ENCODE data around the gene ZC3H7B.
"Not testable (repeated sequence)": the region's sequence is repeated elsewhere in the genome, so short reads cannot be mapped to it uniquely, and the experiment has no call there.

Gene ZC3H7B

GRCh38 chr22:41301085-41302020 is at the start of gene ZC3H7B:
ZC3H7B (plus strand) TSS chr22:41301525; CDS start chr22:41320661, 19,136 bp downstream.
- no peak for DNase-seq (ENCODE audit: low read depth, low spot score)

- no peak for DNase-seq (ENCODE audit: low read depth, low spot score)
These were observed 49.0 kb upstream of the ZC3H7B start for GRCh38 chr22:41252365-41252764.

- DNase-seq (ENCODE audit: low read depth, low spot score): no peak
These were observed 47.1 kb upstream of the ZC3H7B start for GRCh38 chr22:41254230-41254629.

GRCh38 chr22:41256254-41257253 is 44.8 kb upstream of the ZC3H7B start:
- DNase-seq (ENCODE audit: low read depth, low spot score): peak; percentile 61

GRCh38 chr22:41257696-41258095 is 43.6 kb upstream of the ZC3H7B start:
- no peak for DNase-seq (ENCODE audit: low read depth, low spot score)

- not testable (repeated sequence) for DNase-seq (ENCODE audit: low read depth, low spot score)
These were observed 41.6 kb upstream of the ZC3H7B start for GRCh38 chr22:41259756-41260155.

- no peak for DNase-seq (ENCODE audit: low read depth, low spot score)
These were observed 40.5 kb upstream of the ZC3H7B start for GRCh38 chr22:41260871-41261270.

GRCh38 chr22:41261541-41262249 is 39.6 kb upstream of the ZC3H7B start:
- DNase-seq (ENCODE audit: low read depth, low spot score): no peak

- DNase-seq (ENCODE audit: low read depth, low spot score): no peak
These were observed 39.0 kb upstream of the ZC3H7B start for GRCh38 chr22:41262250-41262765.

- DNase-seq (ENCODE audit: low read depth, low spot score): no peak
These were observed 37.6 kb upstream of the ZC3H7B start for GRCh38 chr22:41263704-41264103.

- DNase-seq (ENCODE audit: low read depth, low spot score): no peak
These were observed 36.9 kb upstream of the ZC3H7B start for GRCh38 chr22:41264408-41264941.

- no peak for DNase-seq (ENCODE audit: low read depth, low spot score)
These were observed 33.4 kb upstream of the ZC3H7B start for GRCh38 chr22:41267958-41268357.

GRCh38 chr22:41271787-41272186 is 29.5 kb upstream of the ZC3H7B start:
- no peak for DNase-seq (ENCODE audit: low read depth, low spot score)

GRCh38 chr22:41273128-41273527 is 28.2 kb upstream of the ZC3H7B start:
- no peak for DNase-seq (ENCODE audit: low read depth, low spot score)

GRCh38 chr22:41274856-41275255 is 26.5 kb upstream of the ZC3H7B start:
- DNase-seq (ENCODE audit: low read depth, low spot score): no peak

GRCh38 chr22:41280065-41280464 is 21.3 kb upstream of the ZC3H7B start:
- no peak for DNase-seq (ENCODE audit: low read depth, low spot score)

GRCh38 chr22:41280854-41281253 is 20.5 kb upstream of the ZC3H7B start:
- no peak for DNase-seq (ENCODE audit: low read depth, low spot score)

- DNase-seq (ENCODE audit: low read depth, low spot score): no peak
These were observed 16.9 kb upstream of the ZC3H7B start for GRCh38 chr22:41284465-41284864.

GRCh38 chr22:41285441-41285819 is 15.9 kb upstream of the ZC3H7B start:
- DNase-seq (ENCODE audit: low read depth, low spot score): no peak

GRCh38 chr22:41285820-41286638 is 15.3 kb upstream of the ZC3H7B start, which contains the start of gene RANGAP1:
RANGAP1 (minus strand) TSS chr22:41286187; CDS start chr22:41281044, 5,143 bp downstream.
- DNase-seq (ENCODE audit: low read depth, low spot score): peak; percentile 97

All from brain pericyte (primary cell).